Raji (cell line): ENCODE measurements around the gene PDZK1IP1.

Experiments used
- POLR2A ChIP-seq: IDR thresholded peaks from 2 replicates; pipeline ENCODE4 v1.6.1; 2011; ENCODE audit warnings: low read depth, low read length, control low read depth; ENCODE audit not compliant: insufficient read depth

PDZK1IP1 gene

GRCh38 chr1:47187926-47188250 is 1.9 kb downstream of the PDZK1IP1 start:
- TF ChIP-seq POLR2A = no peak

GRCh38 chr1:47187231-47187925 is 2.5 kb downstream of the PDZK1IP1 start:
- no peak for TF ChIP-seq POLR2A

GRCh38 chr1:47186267-47187185 is 3.3 kb downstream of the PDZK1IP1 start:
- TF ChIP-seq POLR2A = no peak

GRCh38 chr1:47184822-47185677 is 4.8 kb downstream of the PDZK1IP1 start:
- TF ChIP-seq POLR2A = no peak

GRCh38 chr1:47184090-47184821 is 5.6 kb downstream of the PDZK1IP1 start:
- no peak for TF ChIP-seq POLR2A

GRCh38 chr1:47183308-47184089 is 6.3 kb downstream of the PDZK1IP1 start:
- no peak for TF ChIP-seq POLR2A

GRCh38 chr1:47182676-47183235 is 7.1 kb downstream of the PDZK1IP1 start:
- no peak for TF ChIP-seq POLR2A

- TF ChIP-seq POLR2A = no peak
These were observed 7.7 kb downstream of the PDZK1IP1 start for GRCh38 chr1:47181955-47182675.

- no peak for TF ChIP-seq POLR2A
These were observed 8.5 kb downstream of the PDZK1IP1 start for GRCh38 chr1:47181095-47181954.

GRCh38 chr1:47180603-47181094 is 9.2 kb downstream of the PDZK1IP1 start:
- no peak for TF ChIP-seq POLR2A

GRCh38 chr1:47179988-47180563 is 9.8 kb downstream of the PDZK1IP1 start:
- no peak for TF ChIP-seq POLR2A
